Osteoblast (primary cell): ENCODE results near the gene INPP4B. TPM values are rescaled to one million over a fixed set of nuclear protein-coding genes. Genes with fewer than 3 reads are reported as not detected.

Experiments used
- DNase-seq: peaks from one replicate; pipeline ENCODE4 v3.0.0; 2011; ENCODE audit warnings: low spot score, mixed read lengths; ENCODE audit not compliant: insufficient read length; ENCODE audit errors: missing footprints
- H2AFZ ChIP-seq: 2 replicates; pipeline ENCODE4 v1.6.0; 2011; ENCODE audit warnings: mild to moderate bottlenecking, low read length
- H3K27ac ChIP-seq: 2 replicates; pipeline ENCODE4 v1.5.1; 2011; ENCODE audit warnings: mild to moderate bottlenecking, low read depth, low read length, moderate library complexity
- H3K27me3 ChIP-seq: 2 replicates; pipeline ENCODE4 v1.6.0; 2012; ENCODE audit warnings: mild to moderate bottlenecking, control low read depth, inconsistent platforms, low read length, moderate library complexity; ENCODE audit not compliant: insufficient read depth
- H3K36me3 ChIP-seq: 2 replicates; pipeline ENCODE4 v1.5.1; 2011; ENCODE audit warnings: mild to moderate bottlenecking, low read length, control low read depth, moderate library complexity; ENCODE audit not compliant: insufficient read depth
- H3K4me1 ChIP-seq: 2 replicates; pipeline ENCODE4 v1.5.1; 2011; ENCODE audit warnings: mild to moderate bottlenecking, low read length, control low read depth, moderate library complexity; ENCODE audit not compliant: insufficient read depth
- H3K4me2 ChIP-seq: 2 replicates; pipeline ENCODE4 v1.6.0; 2011; ENCODE audit warnings: mild to moderate bottlenecking, low read length; ENCODE audit not compliant: insufficient read depth
- H3K4me3 ChIP-seq: fragments of 200-600 bp; sonication (generic); 3 replicates; pipeline ENCODE4 v1.5.1; 2012; ENCODE audit warnings: mild to moderate bottlenecking, low read length, inconsistent platforms; ENCODE audit not compliant: insufficient read depth
- H3K79me2 ChIP-seq: 2 replicates; pipeline ENCODE4 v1.6.0; 2012; ENCODE audit warnings: mild to moderate bottlenecking, low read length, control low read depth, inconsistent platforms; ENCODE audit not compliant: insufficient read depth
- H3K9me3 ChIP-seq: 2 replicates; pipeline ENCODE4 v1.5.1; 2011; ENCODE audit warnings: low read depth, low read length, control low read depth
- H4K20me1 ChIP-seq: 2 replicates; pipeline ENCODE4 v1.6.0; 2012; ENCODE audit warnings: mild to moderate bottlenecking, low read length, control low read depth; ENCODE audit not compliant: insufficient read depth
- CTCF ChIP-seq: IDR thresholded peaks from 2 replicates; pipeline ENCODE4 v1.5.1; 2011; ENCODE audit warnings: mild to moderate bottlenecking, low read depth, low read length, moderate library complexity; ENCODE audit errors: extremely low read depth
- total RNA-seq: library from RNA; depleted of rRNA; stranded (reverse); fragments of >200 nt; gene quantifications from 2 replicates; pipeline ENCODE4 v1.2.3, GENCODE V29; 2012

The INPP4B gene
- total RNA-seq, 1 donor = 11.6 TPM

- Histone ChIP-seq H4K20me1 (no peaks in the 10 kb centered on the region), H3K79me2 (no peaks in the 10 kb centered on the region), H2AFZ (no peak overlapping the region), H3K9me3 (no peaks in the 10 kb centered on the region), H3K27ac (no peak overlapping the region), H3K4me1 (no peaks in the 10 kb centered on the region), H3K27me3 (no peaks in the 10 kb centered on the region), H3K36me3 (no peaks in the 10 kb centered on the region), H3K4me2 (no peak overlapping the region), H3K4me3 (no peak overlapping the region)
- TF ChIP-seq CTCF = no peak
- no peak for DNase-seq
Observed at GRCh38 chr4:142727149-142727548, 119.0 kb downstream of the INPP4B start.

GRCh38 chr4:142725886-142726285 lies 120.2 kb downstream of the INPP4B start:
- H3K79me2 ChIP-seq = no peaks in the 10 kb centered on the region
- H3K27ac ChIP-seq = no peak overlapping the region
- no peaks in the 10 kb centered on the region for H3K9me3 ChIP-seq
- DNase-seq = no peak
- no peak overlapping the region for H2AFZ ChIP-seq
- H3K27me3 ChIP-seq = no peaks in the 10 kb centered on the region
- H3K4me1 ChIP-seq = peaks cover 3% of the 10 kb centered on the region
- no peaks in the 10 kb centered on the region for H3K36me3 ChIP-seq
- no peak overlapping the region for H3K4me2 ChIP-seq
- H3K4me3 ChIP-seq = no peak overlapping the region
- TF ChIP-seq CTCF = no peak
- H4K20me1 ChIP-seq = no peaks in the 10 kb centered on the region

- H3K4me2 ChIP-seq = no peak overlapping the region
- TF ChIP-seq CTCF = no peak
- DNase-seq = no peak
Observed at GRCh38 chr4:142721187-142721586, 124.9 kb downstream of the INPP4B start.

GRCh38 chr4:142719854-142720541 lies 126.1 kb downstream of the INPP4B start:
- Histone ChIP-seq H3K4me2 (no peak overlapping the region), H3K36me3 (no peaks in the 10 kb centered on the region), H3K79me2 (no peaks in the 10 kb centered on the region), H3K9me3 (no peaks in the 10 kb centered on the region), H3K4me1 (peaks cover 3% of the 10 kb centered on the region), H2AFZ (no peak overlapping the region), H3K27ac (no peak overlapping the region), H4K20me1 (no peaks in the 10 kb centered on the region), H3K4me3 (no peak overlapping the region), H3K27me3 (no peaks in the 10 kb centered on the region)
- peak; percentile 64 for DNase-seq
- peak; percentile 62 for TF ChIP-seq CTCF

More at GRCh38 chr4:142721187-142721586, 124.9 kb downstream of the INPP4B start:
- Histone ChIP-seq H3K36me3 (no peaks in the 10 kb centered on the region), H3K27ac (no peak overlapping the region), H3K9me3 (no peaks in the 10 kb centered on the region), H3K4me1 (peaks cover 3% of the 10 kb centered on the region), H2AFZ (no peak overlapping the region), H3K4me3 (no peak overlapping the region), H4K20me1 (no peaks in the 10 kb centered on the region), H3K27me3 (no peaks in the 10 kb centered on the region), H3K79me2 (no peaks in the 10 kb centered on the region)
